Hematopoietic multipotent progenitor cell (in vitro differentiated cells): Measurements from ENCODE around the gene VKORC1. TPM values are rescaled to one million over a fixed set of nuclear protein-coding genes. Genes with fewer than 3 reads are reported as not detected.
"Not testable (repeated sequence)": the region's sequence is repeated elsewhere in the genome, so short reads cannot be mapped to it uniquely, and the experiment has no call there.

Experiments used
- DNase-seq, 3 donors: peaks; one replicate each; pipeline ENCODE4 v3.0.0-alpha.2; 2011 to 2015; ENCODE audit warnings: low read depth in 2 of 3, low spot score in 2 of 3
- total RNA-seq: library from RNA; depleted of rRNA; stranded (reverse); fragments of >200 nt; gene quantifications from one replicate; pipeline ENCODE4 v1.2.3, GENCODE V29; 2012

The VKORC1 gene
- 116 TPM for total RNA-seq

GRCh38 chr16:31094424-31095120 is at the start of gene VKORC1:
VKORC1 (minus strand) TSS chr16:31094797; CDS start chr16:31094729, 68 bp downstream.
- peak; percentile 70 to 94 (median 92) for DNase-seq

GRCh38 chr16:31143694-31144148 is 49.1 kb upstream of the VKORC1 start:
- no peak for DNase-seq

GRCh38 chr16:31143011-31143693 is 48.6 kb upstream of the VKORC1 start:
- DNase-seq = no peak

GRCh38 chr16:31142109-31143010 is 47.8 kb upstream of the VKORC1 start:
- peak; percentile 95 to 99 (median 99) for DNase-seq

GRCh38 chr16:31141489-31142108 is 47.0 kb upstream of the VKORC1 start:
- no peak for DNase-seq

- not testable (repeated sequence) for DNase-seq
These were observed 46.5 kb upstream of the VKORC1 start for GRCh38 chr16:31141071-31141469.

- no peak for DNase-seq
These were observed 44.3 kb upstream of the VKORC1 start for GRCh38 chr16:31138621-31139578.

- not testable (repeated sequence) for DNase-seq
These were observed 42.4 kb upstream of the VKORC1 start for GRCh38 chr16:31136822-31137499.

- no peak for DNase-seq
These were observed 41.7 kb upstream of the VKORC1 start for GRCh38 chr16:31136287-31136662.

GRCh38 chr16:31135535-31136286 is 41.1 kb upstream of the VKORC1 start, which contains the start of gene PRSS8:
PRSS8 (minus strand) TSS chr16:31135727; CDS start chr16:31135498, 229 bp downstream.
- DNase-seq = no peak

GRCh38 chr16:31134625-31135534 is 40.3 kb upstream of the VKORC1 start:
- no peak for DNase-seq

GRCh38 chr16:31134091-31134571 is 39.5 kb upstream of the VKORC1 start:
- DNase-seq = no peak

GRCh38 chr16:31133046-31133501 is 38.5 kb upstream of the VKORC1 start:
- no peak for DNase-seq

GRCh38 chr16:31132303-31132979 is 37.8 kb upstream of the VKORC1 start:
- DNase-seq = no peak

- no peak for DNase-seq
These were observed 37.3 kb upstream of the VKORC1 start for GRCh38 chr16:31131841-31132271.

- DNase-seq = no peak
These were observed 36.8 kb upstream of the VKORC1 start for GRCh38 chr16:31131416-31131815.
